Activated CD8-positive, alpha-beta memory T cell treated with anti-CD3 and anti-CD28 coated beads, Interleukin-2, amount 10 ng/mL, durations not matched to agents 7 days and 5 days (primary cell): ENCODE measurements around the gene MMAA. TPM values are rescaled to one million over a fixed set of nuclear protein-coding genes. Genes with fewer than 3 reads are reported as not detected.

Experiments
- ATAC-seq: fragments of 150-1000 bp; cut with Tn5 transposase; one replicate; pipeline ENCODE4 v1.10.0; 2021; ENCODE audit warnings: moderate library complexity
- CTCF ChIA-PET: fragments of 350-600 bp; sonication (Branson Sonifier 250); formaldehyde crosslinking; loops from one replicate; lab custom pipeline; 2021; ENCODE audit warnings: antibody characterized with exemption; lab: Charles Lee
- DNase-seq: peaks from one replicate; pipeline ENCODE4 v3.0.0-alpha.2; 2020
- H3K27ac Mint-ChIP-seq: one replicate; pipeline ENCODE4 v1.8.0; 2021; ENCODE audit warnings: mild to moderate bottlenecking, mixed read lengths
- H3K27me3 Mint-ChIP-seq: one replicate; pipeline ENCODE4 v1.8.0; 2021; ENCODE audit warnings: mixed read lengths
- H3K36me3 Mint-ChIP-seq: one replicate; pipeline ENCODE4 v1.8.0; 2021; ENCODE audit warnings: mild to moderate bottlenecking, mixed read lengths
- H3K4me1 Mint-ChIP-seq: one replicate; pipeline ENCODE4 v1.8.0; 2021; ENCODE audit warnings: mixed read lengths
- H3K4me3 Mint-ChIP-seq: one replicate; pipeline ENCODE4 v1.8.0; 2021; ENCODE audit warnings: mild to moderate bottlenecking, moderate library complexity, mixed read lengths
- H3K9me3 Mint-ChIP-seq: one replicate; pipeline ENCODE4 v1.8.0; 2022; ENCODE audit warnings: low read depth, mixed read lengths
- total RNA-seq, 2 experiments: library from RNA; stranded (reverse); gene quantifications; one replicate each; pipeline ENCODE4 v1.2.3, GENCODE V29; 2021

Gene MMAA
- total RNA-seq, 2 experiments from 2014 or later: 12.0 to 13.5 TPM

DNA sequence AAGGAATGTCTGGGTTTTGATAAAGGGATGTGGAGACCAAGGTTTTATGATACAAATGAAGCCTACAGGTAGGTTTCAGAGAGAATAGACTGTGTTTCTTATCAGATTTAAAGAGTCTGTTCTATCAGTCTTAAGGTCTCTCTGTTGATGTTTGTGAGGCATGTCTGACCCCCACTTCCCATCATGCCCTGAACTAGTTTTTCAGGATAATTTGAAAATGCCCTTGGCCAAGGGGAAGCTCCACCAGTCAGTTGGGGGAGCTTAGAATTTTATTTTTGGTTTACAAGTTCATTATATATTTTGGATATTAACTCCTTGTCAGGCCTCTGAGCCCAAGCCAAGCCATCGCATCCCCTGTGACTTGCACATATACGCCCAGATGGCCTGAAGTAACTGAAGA lies 79.3 kb downstream of the MMAA start:
- no peak overlapping the region for H3K27ac Mint-ChIP-seq
- no peak overlapping the region for H3K4me3 Mint-ChIP-seq
- no peaks in the 10 kb centered on the region for H3K4me1 Mint-ChIP-seq
- DNase-seq (no peak), ATAC-seq (no peak)
- CTCF ChIA-PET: no interaction called here
- peaks cover 2% of the 10 kb centered on the region for H3K36me3 Mint-ChIP-seq
- H3K27me3 Mint-ChIP-seq: peaks cover 2% of the 10 kb centered on the region
- peaks cover 3% of the 10 kb centered on the region for H3K9me3 Mint-ChIP-seq

GRCh38 chr4:145703850-145704497 lies 84.8 kb downstream of the MMAA start:
- no peak overlapping the region for H3K27ac Mint-ChIP-seq
- ATAC-seq (no peak), DNase-seq (no peak)
- peaks cover 2% of the 10 kb centered on the region for H3K4me1 Mint-ChIP-seq
- CTCF ChIA-PET: no interaction called here
- peaks cover 2% of the 10 kb centered on the region for H3K27me3 Mint-ChIP-seq
- H3K36me3 Mint-ChIP-seq: no peaks in the 10 kb centered on the region
- no peaks in the 10 kb centered on the region for H3K9me3 Mint-ChIP-seq
- H3K4me3 Mint-ChIP-seq: no peak overlapping the region

DNA sequence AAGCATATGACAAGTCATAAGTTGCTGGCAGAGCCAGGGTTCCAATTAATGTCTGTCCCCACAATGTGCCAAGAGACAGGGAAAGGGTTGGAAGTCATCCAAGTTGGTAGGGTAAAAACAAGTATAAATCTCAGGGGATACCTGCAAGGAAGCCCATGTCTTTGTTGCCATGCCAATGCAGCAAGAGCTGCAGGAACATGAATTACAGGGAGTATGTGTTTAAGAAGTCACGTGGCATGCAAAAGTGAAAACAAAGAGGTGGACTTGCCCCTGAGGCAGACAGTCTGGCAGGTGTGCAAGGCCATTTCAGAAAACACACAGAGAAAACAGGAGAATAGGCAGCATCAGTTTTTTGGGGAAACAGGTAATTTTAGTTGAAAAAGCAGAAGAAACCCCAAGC lies 90.2 kb downstream of the MMAA start:
- DNase-seq: no peak
- peaks cover 11% of the 10 kb centered on the region for H3K9me3 Mint-ChIP-seq
- peaks cover 21% of the 10 kb centered on the region for H3K4me1 Mint-ChIP-seq
- no peak overlapping the region for H3K4me3 Mint-ChIP-seq
- H3K36me3 Mint-ChIP-seq: peaks cover 13% of the 10 kb centered on the region
- no peaks in the 10 kb centered on the region for H3K27me3 Mint-ChIP-seq
- CTCF ChIA-PET: no interaction called here
- H3K27ac Mint-ChIP-seq: no peak overlapping the region
- no peak for ATAC-seq

Other genes starting within 250 kb of the MMAA start
- gene SMAD1, start 137.5 kb upstream of the MMAA start, total RNA-seq: 1 to 10 TPM; 1.2 to 1.9 TPM
- not detected for gene C4orf51, start 60.8 kb downstream of the MMAA start, total RNA-seq